K562 (cell line): ENCODE results near the gene RPP21.

Source experiments
- EZH2 ChIP-seq: IDR thresholded peaks from 2 replicates; pipeline ENCODE4 v1.6.1; 2012; ENCODE audit warnings: low read depth, mild to moderate bottlenecking, inconsistent platforms, low read length, borderline replicate concordance
- FOXA1 ChIP-seq: fragments of 450-650 bp; IDR thresholded peaks from 2 replicates; pipeline ENCODE4 v1.6.1; 2016; ENCODE audit warnings: mild to moderate bottlenecking, borderline replicate concordance
- NKRF ChIP-seq: fragments of 450-650 bp; IDR thresholded peaks from 2 replicates; pipeline ENCODE4 v1.6.1; 2016; ENCODE audit warnings: borderline replicate concordance
- NR2C1 ChIP-seq, 2 experiments: fragments of 450-650 bp; IDR thresholded peaks; 2 replicates each; pipeline ENCODE4 v1.6.1; 2017; ENCODE audit warnings: mild to moderate bottlenecking in 2 of 2, antibody characterized with exemption in 1 of 2, inconsistent platforms in 1 of 2, missing compliant biosample characterization in 1 of 2, missing genetic modification characterization in 1 of 2
- PCBP1 ChIP-seq: fragments of 200-400 bp; formaldehyde crosslinking; IDR thresholded peaks from 2 replicates; pipeline ENCODE4 v1.6.1; 2018; ENCODE audit warnings: mild to moderate bottlenecking, low read depth, low read length; ENCODE audit not compliant: poor library complexity, severe bottlenecking
- POLR2A ChIP-seq: fragments of 450-650 bp; conservative IDR thresholded peaks from 2 replicates; pipeline ENCODE4 v1.6.1; 2016
- TBL1XR1 ChIP-seq, 2 experiments: IDR thresholded peaks; 2 replicates each; pipeline ENCODE4 v1.6.1; 2012; ENCODE audit warnings: improper control_type of control experiment in 2 of 2, low read length in 2 of 2, mild to moderate bottlenecking in 1 of 2
- ZBTB26 ChIP-seq: fragments of 450-650 bp; formaldehyde crosslinking; IDR thresholded peaks from 2 replicates; pipeline ENCODE4 v1.4.0; 2022; ENCODE audit warnings: missing genetic modification characterization

- TF ChIP-seq PCBP1 (no peak), ZBTB26 (CRISPR knock-in tag) (no peak), FOXA1 (no peak), POLR2A (no peak), NR2C1 (IDR thresholded peaks at IDR 0.05) (no peak), NR2C1 (tag; IDR thresholded peaks at IDR 0.05) (no peak), EZH2 (no peak), NKRF (no peak), TBL1XR1 (IDR thresholded peaks at IDR 0.05; ENCODE audit: low read length in 2 of 2) (no peak)
Observed at GRCh38 chr6:30380464-30380863, 35.5 kb downstream of the RPP21 start.
